SU-DHL-6 (cell line): ENCODE measurements around the gene ARHGAP8.
"Not testable (repeated sequence)": the region's sequence is repeated elsewhere in the genome, so short reads cannot be mapped to it uniquely, and the experiment has no call there.

Source experiments
- H2AFZ ChIP-seq: fragments of 200-600 bp; sonication (generic); 2 replicates; pipeline ENCODE4 v1.6.1; 2014; ENCODE audit warnings: low read depth, mild to moderate bottlenecking, moderate library complexity, mixed read lengths, antibody characterized with exemption, low read length; ENCODE audit not compliant: severe bottlenecking
- H3F3A ChIP-seq: fragments of 200-600 bp; shearing (Covaris generic); 2 replicates; pipeline ENCODE4 v1.6.0; 2016; ENCODE audit warnings: antibody characterized with exemption, mild to moderate bottlenecking; ENCODE audit not compliant: insufficient read depth
- H3K27ac ChIP-seq: fragments of 200-600 bp; sonication (generic); 2 replicates; pipeline ENCODE4 v1.5.1; 2016; ENCODE audit warnings: low read depth, mild to moderate bottlenecking, low read length, moderate library complexity, mixed read lengths
- H3K27me3 ChIP-seq: fragments of 200-600 bp; sonication (generic), shearing (Covaris generic); 2 replicates; pipeline ENCODE4 v1.6.0; 2014; ENCODE audit warnings: mild to moderate bottlenecking, low read length
- H3K36me3 ChIP-seq: fragments of 200-600 bp; sonication (generic); 2 replicates; pipeline ENCODE4 v1.6.1; 2014; ENCODE audit warnings: mild to moderate bottlenecking, low read length, mixed read lengths
- H3K4me2 ChIP-seq: fragments of 300-600, 200-600 bp; shearing (Covaris generic), sonication (generic); 2 replicates; pipeline ENCODE4 v1.6.0; 2014; ENCODE audit warnings: low read length, low read depth, mild to moderate bottlenecking; ENCODE audit not compliant: poor library complexity, severe bottlenecking
- H3K4me3 ChIP-seq: fragments of 200-600 bp; sonication (generic); 2 replicates; pipeline ENCODE4 v1.5.1; 2014; ENCODE audit warnings: antibody characterized with exemption, low read length, mild to moderate bottlenecking, mixed read lengths; ENCODE audit not compliant: insufficient read depth, poor library complexity, severe bottlenecking
- H3K79me2 ChIP-seq: fragments of 200-600 bp; sonication (generic); 2 replicates; pipeline ENCODE4 v1.6.1; 2014; ENCODE audit warnings: mild to moderate bottlenecking, low read length, moderate library complexity; ENCODE audit not compliant: insufficient read depth
- H3K9ac ChIP-seq: fragments of 200-600 bp; sonication (generic); 2 replicates; pipeline ENCODE4 v1.7.0; 2014; ENCODE audit warnings: mild to moderate bottlenecking, low read length
- H3K9me2 ChIP-seq: fragments of 200-600 bp; sonication (generic); replicated peaks from 2 replicates; pipeline ENCODE4 v1.6.1; 2014; ENCODE audit warnings: low read length; ENCODE audit not compliant: insufficient read depth
- H3K9me3 ChIP-seq: fragments of 200-600 bp; sonication (generic); 2 replicates; pipeline ENCODE4 v1.6.1; 2014; ENCODE audit warnings: low read length, mixed read lengths; ENCODE audit not compliant: insufficient read depth
- H4K20me1 ChIP-seq: fragments of 200-600 bp; sonication (generic); 2 replicates; pipeline ENCODE4 v1.6.1; 2014; ENCODE audit warnings: low read depth, mild to moderate bottlenecking, antibody characterized with exemption, low read length, moderate library complexity, mixed read lengths
- CTCF ChIP-seq: fragments of 200-600 bp; sonication (generic); IDR thresholded peaks from one replicate; pipeline ENCODE4 v1.5.1; 2017; ENCODE audit warnings: antibody characterized with exemption, mild to moderate bottlenecking, low read length, moderate library complexity; ENCODE audit not compliant: insufficient read depth, poor library complexity, severe bottlenecking
- EZH2phosphoT487 ChIP-seq: fragments of 200-600 bp; sonication (generic), shearing (Covaris generic); conservative IDR thresholded peaks from 2 replicates; pipeline ENCODE4 v1.6.1; 2018; ENCODE audit warnings: mild to moderate bottlenecking, antibody characterized with exemption, low read length, moderate library complexity, mixed read lengths

The ARHGAP8 gene

GRCh38 chr22:44848296-44848741, 95.9 kb downstream of the ARHGAP8 start:
- no peak for TF ChIP-seq EZH2phosphoT487
- no peak for TF ChIP-seq CTCF
- Histone ChIP-seq H3F3A (no peaks in the 10 kb centered on the region), H3K9ac (no peak overlapping the region), H3K27me3 (no peaks in the 10 kb centered on the region), H3K36me3 (no peaks in the 10 kb centered on the region), H3K4me3 (no peak overlapping the region), H3K27ac (no peak overlapping the region), H3K79me2 (no peaks in the 10 kb centered on the region), H4K20me1 (no peaks in the 10 kb centered on the region), H3K4me2 (no peak overlapping the region), H3K9me2 (no peaks in the 10 kb centered on the region), H2AFZ (no peak overlapping the region), H3K9me3 (no peaks in the 10 kb centered on the region)

- no peaks in the 10 kb centered on the region for H3K36me3 ChIP-seq
- no peaks in the 10 kb centered on the region for H3K9me3 ChIP-seq
- no peaks in the 10 kb centered on the region for H3K79me2 ChIP-seq
- no peak overlapping the region for H3K4me3 ChIP-seq
- TF ChIP-seq CTCF = no peak
- TF ChIP-seq EZH2phosphoT487 = no peak
- no peaks in the 10 kb centered on the region for H3F3A ChIP-seq
- no peaks in the 10 kb centered on the region for H3K27me3 ChIP-seq
- H3K27ac ChIP-seq = no peak overlapping the region
- H3K9me2 ChIP-seq = no peaks in the 10 kb centered on the region
- no peaks in the 10 kb centered on the region for H4K20me1 ChIP-seq
- H2AFZ ChIP-seq = no peak overlapping the region
- no peak overlapping the region for H3K9ac ChIP-seq
- no peak overlapping the region for H3K4me2 ChIP-seq
Measured at GRCh38 chr22:44848791-44849420, 96.5 kb downstream of the ARHGAP8 start.

GRCh38 chr22:44850946-44851345, 98.6 kb downstream of the ARHGAP8 start:
- H3K79me2 ChIP-seq = no peaks in the 10 kb centered on the region
- no peak overlapping the region for H3K27ac ChIP-seq
- no peak overlapping the region for H3K9ac ChIP-seq
- no peaks in the 10 kb centered on the region for H3K9me2 ChIP-seq
- no peaks in the 10 kb centered on the region for H4K20me1 ChIP-seq
- no peaks in the 10 kb centered on the region for H3K27me3 ChIP-seq
- no peaks in the 10 kb centered on the region for H3K9me3 ChIP-seq
- no peak for TF ChIP-seq EZH2phosphoT487
- H3K36me3 ChIP-seq = no peaks in the 10 kb centered on the region
- H3K4me3 ChIP-seq = no peak overlapping the region
- no peak overlapping the region for H3K4me2 ChIP-seq
- no peak overlapping the region for H2AFZ ChIP-seq
- H3F3A ChIP-seq = no peaks in the 10 kb centered on the region

GRCh38 chr22:44854641-44855040, 102.3 kb downstream of the ARHGAP8 start:
- not testable (repeated sequence) for H2AFZ ChIP-seq, H3K9me3 ChIP-seq, H3K79me2 ChIP-seq, H3K27me3 ChIP-seq, H4K20me1 ChIP-seq, H3K36me3 ChIP-seq, H3K27ac ChIP-seq, H3K4me2 ChIP-seq, H3K4me3 ChIP-seq, H3F3A ChIP-seq, H3K9ac ChIP-seq, H3K9me2 ChIP-seq
